Glutamatergic neuron (in vitro differentiated cells): ENCODE data around the gene MGAT4B. TPM values are rescaled to one million over a fixed set of nuclear protein-coding genes. Genes with fewer than 3 reads are reported as not detected.

Experiments used
- DNase-seq: peaks from one replicate; pipeline ENCODE4 v3.0.0; 2022
- H3K27ac Mint-ChIP-seq: one replicate; pipeline ENCODE4 v1.8.0; 2020; ENCODE audit warnings: mild to moderate bottlenecking, mixed read lengths, inconsistent platforms; ENCODE audit not compliant: unreplicated experiment
- H3K27me3 Mint-ChIP-seq: one replicate; pipeline ENCODE4 v1.8.0; 2020; ENCODE audit warnings: mild to moderate bottlenecking, moderate library complexity, mixed read lengths, inconsistent platforms; ENCODE audit not compliant: unreplicated experiment
- H3K36me3 Mint-ChIP-seq: one replicate; pipeline ENCODE4 v1.8.0; 2020; ENCODE audit warnings: mild to moderate bottlenecking, mixed read lengths, inconsistent platforms; ENCODE audit not compliant: unreplicated experiment
- H3K4me1 Mint-ChIP-seq: one replicate; pipeline ENCODE4 v1.8.0; 2020; ENCODE audit warnings: mild to moderate bottlenecking, low read depth, mixed read lengths, inconsistent platforms; ENCODE audit not compliant: unreplicated experiment
- H3K4me3 Mint-ChIP-seq: one replicate; pipeline ENCODE4 v1.8.0; 2020; ENCODE audit warnings: mild to moderate bottlenecking, mixed read lengths, inconsistent platforms; ENCODE audit not compliant: unreplicated experiment
- H3K9me3 Mint-ChIP-seq: one replicate; pipeline ENCODE4 v1.8.0; 2020; ENCODE audit warnings: mild to moderate bottlenecking, moderate library complexity, mixed read lengths, inconsistent platforms; ENCODE audit not compliant: unreplicated experiment
- CTCF ChIP-seq: fragments of 200-600 bp; sonication (generic); IDR thresholded peaks from one replicate; pipeline ENCODE4 v1.5.0; 2021; ENCODE audit not compliant: partially characterized antibody, unreplicated experiment
- total RNA-seq: library from RNA; stranded (reverse); fragmentation: NEBNext Ultra II Directional; extraction: Animal tissue kit (Norgen Biotek cat#: 25700); gene quantifications from one replicate; pipeline ENCODE4 v1.2.1, GENCODE V29; 2021; ENCODE audit not compliant: unreplicated experiment

The MGAT4B gene
- total RNA-seq, 1 donor from 2014 or later = 140 TPM

GRCh38 chr5:179798144-179798770 lies 8.4 kb downstream of the MGAT4B start:
- Mint-ChIP-seq H3K36me3 (peaks cover 9% of the 10 kb centered on the region), H3K27me3 (peaks cover 8% of the 10 kb centered on the region), H3K9me3 (peaks cover 8% of the 10 kb centered on the region), H3K4me1 (no peaks in the 10 kb centered on the region), H3K27ac (no peak overlapping the region), H3K4me3 (no peak overlapping the region)
- DNase-seq = no peak
- TF ChIP-seq CTCF = no peak

- H3K27me3 Mint-ChIP-seq = peaks cover 10% of the 10 kb centered on the region
- H3K9me3 Mint-ChIP-seq = peaks cover 10% of the 10 kb centered on the region
- no peak overlapping the region for H3K4me3 Mint-ChIP-seq
- peaks cover 9% of the 10 kb centered on the region for H3K36me3 Mint-ChIP-seq
- H3K27ac Mint-ChIP-seq = no peak overlapping the region
- no peak for DNase-seq
- no peaks in the 10 kb centered on the region for H3K4me1 Mint-ChIP-seq
- TF ChIP-seq CTCF = no peak
Observed at GRCh38 chr5:179797741-179798140, 8.9 kb downstream of the MGAT4B start.

GRCh38 chr5:179796877-179797608 lies 9.6 kb downstream of the MGAT4B start:
- Mint-ChIP-seq H3K4me1 (no peaks in the 10 kb centered on the region), H3K9me3 (peaks cover 10% of the 10 kb centered on the region), H3K27ac (no peak overlapping the region), H3K36me3 (peaks cover 9% of the 10 kb centered on the region), H3K27me3 (peaks cover 10% of the 10 kb centered on the region), H3K4me3 (peak overlapping the region; percentile 47)
- TF ChIP-seq CTCF = no peak
- no peak for DNase-seq

GRCh38 chr5:179795863-179796833 lies 10.5 kb downstream of the MGAT4B start:
- Mint-ChIP-seq H3K27ac (no peak overlapping the region), H3K4me3 (peak overlapping the region; percentile 47), H3K27me3 (peaks cover 10% of the 10 kb centered on the region), H3K9me3 (peaks cover 7% of the 10 kb centered on the region), H3K4me1 (no peaks in the 10 kb centered on the region), H3K36me3 (peaks cover 9% of the 10 kb centered on the region)
- DNase-seq = peak; percentile 87
- TF ChIP-seq CTCF = peak; percentile 68
